GM21515 (cell line): Measurements from ENCODE around the gene IGLL5.

Experiments
- ATAC-seq: cut with Tn5 transposase; IDR thresholded peaks from one replicate; pipeline ENCODE4 v1.9.1; 2021; ENCODE audit not compliant: unreplicated experiment

Gene IGLL5

GRCh38 chr22:22887621-22888503, at the start of gene IGLL5:
Gene IGLL5, plus strand, starts transcription at chr22:22887816. Its CDS starts 238 bp downstream, at chr22:22888054.
- ATAC-seq, result no peak

DNA sequence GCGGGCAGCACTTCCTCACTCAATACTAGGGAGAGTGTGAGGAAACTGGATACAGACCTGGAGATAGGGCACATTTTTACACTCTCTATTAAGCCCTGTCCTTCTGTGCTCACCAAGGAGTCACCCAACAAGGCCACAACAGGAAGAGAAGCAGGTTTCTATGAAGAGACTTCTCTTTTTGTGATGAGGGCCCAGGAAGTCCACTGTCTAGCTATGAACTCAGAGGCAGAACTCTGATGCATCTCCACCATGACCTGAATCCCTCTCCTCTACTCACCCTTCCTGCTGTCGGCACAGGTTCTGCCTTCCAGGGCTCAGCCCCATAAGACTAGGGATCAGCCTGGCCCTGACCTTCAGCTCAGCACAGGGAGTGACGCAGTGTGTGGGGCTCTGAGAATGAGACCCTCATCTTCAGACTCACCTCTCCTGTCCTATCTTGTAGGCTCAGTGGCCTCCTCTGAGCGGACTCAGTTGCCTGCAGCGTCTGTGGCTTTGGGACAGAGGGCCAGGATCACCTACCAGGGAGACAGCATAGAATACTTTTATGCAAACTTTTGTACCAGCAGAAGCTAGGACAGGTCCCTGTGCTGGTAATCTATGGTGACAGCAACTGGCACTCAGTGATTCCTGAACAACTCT, 49.3 kb upstream of the IGLL5 start:
- ATAC-seq, result no peak

DNA sequence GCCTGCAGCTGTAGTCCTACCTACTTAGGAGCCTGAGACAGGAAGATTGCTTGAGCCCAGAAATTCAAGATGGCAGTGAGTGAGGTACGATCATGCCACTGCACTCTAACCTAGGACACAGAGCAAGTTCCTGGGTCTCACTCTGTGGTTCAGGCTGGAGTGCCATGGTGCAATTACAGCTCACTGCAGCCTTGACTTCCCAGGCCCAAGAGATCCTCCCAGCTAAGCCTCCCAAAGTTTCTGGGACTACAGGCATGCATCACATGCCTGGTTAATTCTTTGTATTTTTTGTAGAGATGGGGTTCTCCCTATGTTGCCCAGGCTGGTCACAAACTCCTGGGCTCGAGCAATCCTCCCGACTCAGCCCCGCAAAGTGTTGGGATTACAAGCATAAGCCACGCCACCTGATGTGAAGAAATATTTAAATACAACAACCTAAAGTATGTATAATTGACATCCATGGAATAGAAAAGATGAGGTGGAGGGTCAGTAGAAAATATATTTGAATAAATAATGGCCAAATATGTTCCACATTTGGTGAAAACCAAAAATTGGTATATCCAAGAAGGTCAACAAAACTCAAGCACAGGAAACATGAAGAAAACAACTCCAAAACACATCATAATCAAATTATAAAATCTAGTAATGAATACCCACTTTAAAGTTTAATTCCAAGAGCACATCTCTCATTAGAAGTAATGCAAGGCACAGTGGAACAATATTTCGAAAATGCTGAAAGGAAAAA, 47.9 kb upstream of the IGLL5 start:
- no peak for ATAC-seq

DNA sequence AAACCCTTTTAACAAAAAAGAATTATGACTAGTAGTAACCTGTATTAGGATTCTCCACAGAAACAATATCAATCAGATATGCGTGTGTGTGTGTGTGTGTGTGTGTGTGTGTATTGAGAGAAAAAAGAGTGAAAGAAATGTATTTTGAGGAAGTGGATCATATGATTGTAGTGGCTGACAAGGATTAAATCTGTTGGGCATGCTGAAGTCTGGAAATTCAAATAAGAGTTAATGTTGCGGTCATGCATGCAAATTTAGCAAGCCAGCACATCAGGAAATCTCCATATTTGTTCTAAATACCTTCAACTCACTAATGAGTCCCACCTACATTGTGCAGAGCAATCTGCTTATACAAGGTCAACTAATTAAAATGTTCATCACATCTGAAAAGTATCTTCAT, 46.8 kb upstream of the IGLL5 start:
- ATAC-seq, result no peak

GRCh38 chr22:22841598-22841997, 46.0 kb upstream of the IGLL5 start:
- no peak for ATAC-seq

DNA sequence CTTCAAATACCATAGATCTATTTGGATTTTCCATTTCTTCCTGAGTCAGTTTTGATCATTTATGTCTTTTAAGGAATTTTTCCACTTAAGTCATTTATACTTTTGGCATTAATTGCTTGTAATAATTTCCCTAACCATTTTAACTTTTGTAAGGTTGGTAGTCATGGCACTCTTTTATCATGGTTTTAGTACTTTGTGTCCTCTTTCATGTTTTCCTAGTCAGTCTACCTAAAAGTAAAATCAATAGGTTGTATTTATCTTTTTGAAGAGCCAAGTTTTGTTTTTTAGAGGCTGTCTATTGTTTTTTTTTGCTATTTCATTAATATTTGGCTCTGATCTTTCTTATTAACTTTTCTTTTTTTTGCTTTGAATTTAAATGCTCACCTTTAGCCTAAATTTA, 45.5 kb upstream of the IGLL5 start:
- no peak for ATAC-seq

GRCh38 chr22:22843848-22844247, 43.8 kb upstream of the IGLL5 start:
- no peak for ATAC-seq

GRCh38 chr22:22847241-22847640, 40.4 kb upstream of the IGLL5 start:
- no peak for ATAC-seq

DNA sequence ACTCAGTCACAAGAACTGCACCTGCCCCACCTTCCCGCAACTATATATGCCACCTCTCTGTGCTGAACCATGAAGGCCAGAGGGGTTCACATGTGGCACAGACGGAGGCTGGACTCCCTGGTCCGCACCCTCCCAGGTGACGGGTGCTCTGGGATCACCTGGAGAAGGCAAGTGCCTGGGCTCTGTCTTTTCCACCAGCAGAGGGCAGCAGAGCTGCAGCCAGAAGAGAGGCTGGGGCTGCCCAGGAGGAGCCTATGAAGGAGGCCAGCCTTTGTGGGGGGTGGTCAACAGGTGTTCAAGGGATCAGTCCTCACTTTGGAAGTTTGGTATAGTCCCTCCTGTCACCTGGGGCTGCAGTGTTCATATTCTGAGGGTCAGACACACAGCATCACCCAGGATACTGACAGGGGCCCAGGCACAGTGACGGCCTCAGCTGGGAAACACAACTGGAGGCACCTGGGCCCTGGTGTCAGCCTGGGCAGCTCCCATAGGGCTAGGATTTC, 39.2 kb upstream of the IGLL5 start:
- ATAC-seq, result no peak

DNA sequence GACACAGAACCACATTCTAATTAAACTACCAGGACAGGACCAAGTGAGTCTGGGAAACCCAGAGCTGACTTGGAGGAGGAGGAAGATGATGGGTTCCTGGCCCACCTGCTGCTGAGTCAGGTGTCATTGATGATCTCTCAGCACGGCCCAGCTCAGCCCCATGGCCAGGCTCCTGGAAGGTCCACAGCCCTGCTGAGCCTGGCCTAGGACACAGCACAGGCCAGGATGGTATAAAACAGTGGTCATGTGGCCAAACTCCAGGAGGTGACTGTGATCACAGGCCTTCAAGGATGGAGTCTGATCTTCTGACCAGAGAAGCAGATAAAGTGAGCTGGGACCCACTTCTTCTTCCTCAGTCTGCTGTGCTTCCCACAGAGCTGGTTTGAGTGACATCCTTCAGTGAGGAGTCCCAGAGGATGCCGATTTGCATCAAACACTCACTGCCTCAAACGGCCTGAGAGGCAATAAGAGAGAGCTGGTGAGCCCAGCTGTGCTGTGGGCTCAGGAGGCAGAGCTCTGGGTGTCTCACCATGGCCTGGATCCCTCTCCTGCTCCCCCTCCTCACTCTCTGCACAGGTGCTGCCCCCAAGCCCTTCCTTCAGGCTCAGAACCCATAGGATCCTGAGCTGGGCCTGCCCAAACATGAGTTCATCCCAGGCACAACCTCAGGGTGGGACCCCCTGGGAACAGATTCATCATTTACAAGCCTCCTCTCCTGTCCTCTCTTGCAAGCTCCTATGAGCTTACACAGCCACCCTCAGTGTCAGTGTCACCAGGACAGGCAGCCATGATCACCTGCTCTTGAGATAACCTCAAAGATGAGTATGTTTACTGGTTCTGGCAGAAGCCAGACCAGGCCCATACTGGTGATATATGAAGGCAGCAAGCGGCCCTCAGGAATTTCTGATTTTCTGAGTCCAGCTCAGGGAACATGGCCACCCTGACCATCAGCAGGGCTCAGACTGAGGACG, 37.7 kb upstream of the IGLL5 start:
- no peak for ATAC-seq

- no peak for ATAC-seq
Measured at GRCh38 chr22:22851969-22852368, 35.6 kb upstream of the IGLL5 start.

DNA sequence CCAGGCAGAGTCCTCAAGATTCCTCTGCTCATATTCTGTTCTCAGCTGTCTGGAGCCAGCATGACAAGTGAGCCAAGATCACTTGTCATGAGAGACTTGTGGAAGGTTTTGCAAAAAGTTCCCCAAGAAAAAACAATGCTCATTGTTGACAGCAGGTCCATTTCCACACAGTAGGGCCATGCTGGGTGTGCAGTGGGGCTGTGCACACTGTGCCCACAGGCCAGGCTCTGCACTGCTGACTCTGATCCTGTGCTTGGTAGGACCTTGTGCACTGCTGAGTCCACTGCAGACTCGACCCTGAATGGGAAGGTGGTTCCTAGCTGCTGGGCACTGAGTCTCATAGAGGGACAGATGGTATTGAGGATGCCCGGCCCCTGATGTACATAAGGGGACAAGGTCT, 33.9 kb upstream of the IGLL5 start:
- ATAC-seq, result no peak

GRCh38 chr22:22854466-22854865, 33.1 kb upstream of the IGLL5 start:
- no peak for ATAC-seq

GRCh38 chr22:22855085-22855484, 32.5 kb upstream of the IGLL5 start:
- no peak for ATAC-seq

DNA sequence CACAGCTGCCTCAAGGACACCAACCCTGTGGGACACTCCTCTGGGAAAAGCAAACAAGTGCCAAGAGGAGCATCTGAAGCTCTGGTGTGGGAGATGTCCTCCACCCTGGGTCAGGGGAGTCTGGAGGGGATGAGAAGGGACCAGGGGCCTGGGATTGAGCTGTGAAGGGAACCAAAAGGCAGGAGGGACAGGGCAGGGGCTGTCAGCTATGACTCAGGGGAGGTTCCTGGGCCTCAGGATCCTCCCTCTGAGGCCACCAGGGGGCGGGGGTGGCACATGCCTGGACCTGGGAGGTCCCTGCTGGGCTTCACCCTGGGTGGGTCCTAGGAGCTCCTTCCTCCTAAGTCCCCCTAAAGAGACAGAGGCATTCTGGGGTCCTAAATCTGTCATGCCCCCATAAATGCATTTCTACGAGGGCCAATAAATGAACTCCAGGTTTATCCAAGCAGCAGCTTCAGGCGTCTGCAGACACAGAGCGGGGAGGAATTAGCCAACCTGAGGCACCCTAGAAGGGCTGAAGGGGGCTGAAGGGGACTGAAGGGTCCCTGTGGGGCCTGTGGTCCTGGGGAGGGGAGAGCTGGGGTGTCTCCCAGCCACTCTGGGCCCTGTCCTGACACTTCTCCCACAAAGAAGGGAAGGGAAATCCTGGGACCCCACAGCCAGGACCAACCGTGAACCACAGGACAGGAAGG, 31.9 kb upstream of the IGLL5 start:
- no peak for ATAC-seq

GRCh38 chr22:22856364-22856763, 31.3 kb upstream of the IGLL5 start:
- ATAC-seq, result no peak

DNA sequence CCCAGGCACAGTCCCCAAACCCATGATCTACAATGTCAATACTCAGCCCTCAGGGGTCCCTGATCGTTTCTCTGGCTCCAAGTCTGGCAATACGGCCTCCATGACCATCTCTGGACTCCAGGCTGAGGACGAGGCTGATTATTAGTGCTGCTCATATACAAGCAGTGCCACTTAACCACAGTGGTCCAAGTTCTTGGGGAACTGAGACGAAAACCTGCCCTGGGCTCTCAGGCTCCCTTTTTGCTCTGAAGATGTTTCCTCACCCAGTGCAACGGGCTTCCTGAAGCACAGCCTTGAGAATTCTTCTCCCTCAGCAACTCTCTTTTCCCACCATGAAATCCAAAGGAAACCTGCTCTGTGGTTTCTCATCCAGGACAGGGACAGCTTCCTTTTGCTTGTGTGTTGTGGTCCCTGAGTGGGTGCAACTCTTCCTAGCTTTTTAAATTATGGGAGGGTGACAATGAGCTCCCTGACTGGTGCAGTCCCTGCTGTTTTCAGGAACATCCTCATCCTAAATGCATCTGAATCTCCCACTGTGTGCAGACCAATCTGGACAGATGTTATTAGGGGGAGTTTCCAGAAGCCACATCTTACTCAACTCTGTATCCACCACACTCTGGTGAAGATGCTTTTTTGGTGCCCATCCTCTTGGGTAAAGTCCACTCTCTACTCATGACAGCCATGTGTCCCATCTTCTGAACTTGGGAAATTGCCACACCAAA, 30.6 kb upstream of the IGLL5 start:
- no peak for ATAC-seq

DNA sequence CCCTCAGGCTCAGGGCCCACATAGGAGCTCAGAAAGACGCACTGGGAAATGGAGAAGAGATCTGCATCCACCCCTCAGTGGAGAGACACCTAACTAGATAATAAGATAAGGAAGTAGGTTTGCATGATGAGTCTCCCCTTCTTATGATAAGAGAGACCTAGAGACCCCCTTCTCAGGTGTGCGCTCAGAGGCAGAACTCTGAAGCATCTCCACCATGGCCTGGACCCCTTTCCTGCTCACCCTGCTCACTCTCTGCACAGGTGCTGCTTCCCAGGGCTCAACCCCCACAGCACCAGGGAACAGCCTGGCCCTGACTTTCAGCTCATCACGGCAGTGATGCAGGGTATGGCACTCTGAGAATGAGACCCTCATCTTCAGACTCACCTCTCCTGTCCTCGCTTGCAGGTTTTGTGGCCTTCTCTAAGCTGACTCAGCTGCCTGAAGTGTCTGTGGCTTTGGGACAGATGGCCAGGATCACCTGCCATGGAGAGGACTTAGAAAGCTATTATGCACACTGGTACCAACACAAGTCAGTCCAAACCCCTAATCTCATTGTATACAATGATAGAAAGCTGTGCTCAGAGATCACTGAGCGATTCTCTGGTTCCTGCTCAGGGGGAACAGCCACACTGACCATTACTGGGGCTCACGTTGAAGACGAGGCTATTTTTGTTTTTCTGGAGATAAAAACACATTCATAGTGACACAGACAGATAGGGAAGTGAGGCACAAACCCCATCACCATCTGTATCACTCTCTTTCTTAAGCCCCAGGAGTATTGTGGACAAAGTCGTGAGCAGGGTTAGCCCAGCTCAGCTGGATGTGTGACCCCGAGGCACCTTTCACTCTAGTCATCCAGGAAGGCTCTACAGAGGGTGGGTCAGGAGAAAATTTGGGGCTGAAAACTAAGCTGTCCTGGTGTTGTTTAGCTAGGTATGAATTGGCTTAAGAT, 29.7 kb upstream of the IGLL5 start:
- no peak for ATAC-seq
